SHP77 (cell line): ENCODE data around the gene TTBK1.

Experiments used
- DNase-seq, 2 experiments: peaks; one replicate each; lab custom pipeline; 2025; lab: John Stamatoyannopoulos, UW

TTBK1 gene

GRCh38 chr6:43242908-43243663 lies at the start of gene TTBK1:
Gene TTBK1, plus strand, starts transcription at chr6:43243481. Its CDS starts 3,180 bp downstream, at chr6:43246661.
- no peak for DNase-seq

- no peak for DNase-seq
Observed at GRCh38 chr6:43193929-43194328, 49.4 kb upstream of the TTBK1 start.

- no peak for DNase-seq
Observed at GRCh38 chr6:43196337-43196736, 46.9 kb upstream of the TTBK1 start.

- no peak for DNase-seq
Observed at GRCh38 chr6:43199912-43200311, 43.4 kb upstream of the TTBK1 start.

GRCh38 chr6:43200541-43200940 lies 42.7 kb upstream of the TTBK1 start:
- DNase-seq, result no peak

GRCh38 chr6:43202451-43202850 lies 40.8 kb upstream of the TTBK1 start:
- no peak for DNase-seq

GRCh38 chr6:43203029-43203717 lies 40.1 kb upstream of the TTBK1 start:
- DNase-seq, result no peak

GRCh38 chr6:43203718-43204095 lies 39.6 kb upstream of the TTBK1 start:
- no peak for DNase-seq

GRCh38 chr6:43204271-43205105 lies 38.8 kb upstream of the TTBK1 start:
- no peak for DNase-seq

GRCh38 chr6:43205849-43206248 lies 37.4 kb upstream of the TTBK1 start:
- DNase-seq, result no peak

- no peak for DNase-seq
Observed at GRCh38 chr6:43207286-43207685, 36.0 kb upstream of the TTBK1 start.

- no peak for DNase-seq
Observed at GRCh38 chr6:43211955-43212354, 31.3 kb upstream of the TTBK1 start.

GRCh38 chr6:43213431-43213830 lies 29.9 kb upstream of the TTBK1 start:
- DNase-seq, result no peak

GRCh38 chr6:43215066-43215465 lies 28.2 kb upstream of the TTBK1 start:
- no peak for DNase-seq

GRCh38 chr6:43216200-43216599 lies 27.1 kb upstream of the TTBK1 start:
- DNase-seq, result no peak

GRCh38 chr6:43217351-43217750 lies 25.9 kb upstream of the TTBK1 start:
- no peak for DNase-seq

- no peak for DNase-seq
Observed at GRCh38 chr6:43219119-43219518, 24.2 kb upstream of the TTBK1 start.

GRCh38 chr6:43219814-43220213 lies 23.5 kb upstream of the TTBK1 start:
- DNase-seq, result no peak

- no peak for DNase-seq
Observed at GRCh38 chr6:43220439-43220951, 22.8 kb upstream of the TTBK1 start.

GRCh38 chr6:43221046-43221972 lies 22.0 kb upstream of the TTBK1 start:
- DNase-seq, result no peak

GRCh38 chr6:43222418-43223059 lies 20.7 kb upstream of the TTBK1 start:
- no peak for DNase-seq
